Sigmoid colon (tissue), 4 donors: ENCODE data around the gene DCAF4.

Source experiments
- POLR2A ChIP-seq, 2 donors: fragments of 450-650 bp; IDR thresholded peaks; one replicate each; pipeline ENCODE4 v1.6.1; 2016; ENCODE audit warnings: antibody characterized with exemption in 2 of 2, mild to moderate bottlenecking in 2 of 2, moderate library complexity in 2 of 2
- POLR2AphosphoS5 ChIP-seq, 4 donors: sonication (generic); formaldehyde crosslinking; IDR thresholded peaks; one replicate each; pipeline ENCODE4 v1.6.1; 2017; ENCODE audit warnings: antibody characterized with exemption in 4 of 4
- TF ChIP-seq, protein P1 (sequence below), 4 experiments: fragments of 450-650 bp in 3 of 4; fragments of 200-600 bp in 1 of 4; IDR thresholded peaks; one replicate each; pipeline ENCODE4 v1.5.1; 2016 to 2019; ENCODE audit warnings: antibody characterized with exemption in 4 of 4, mild to moderate bottlenecking in 3 of 4, moderate library complexity in 2 of 4

DNA sequence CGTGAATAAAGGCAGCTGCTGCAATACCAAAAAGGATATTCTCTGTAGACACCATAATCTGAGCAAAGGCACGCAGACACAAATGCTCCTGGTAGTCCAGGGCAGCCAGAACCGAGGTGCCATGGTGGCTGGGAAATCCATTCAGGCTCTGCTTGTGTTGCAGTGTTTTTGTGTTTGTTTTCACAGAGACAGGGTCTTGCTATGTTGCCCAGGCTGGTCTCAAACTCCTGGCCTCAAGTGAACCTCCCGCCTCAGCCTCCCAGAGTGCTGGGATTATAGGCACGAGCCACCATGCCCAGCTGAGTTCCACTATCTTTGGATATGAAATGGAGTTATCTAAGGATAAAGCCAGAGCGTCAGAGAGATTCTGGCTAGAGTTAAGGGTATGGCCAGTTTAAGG is 39.8 kb downstream of the DCAF4 start:
- TF ChIP-seq, protein P1, sequence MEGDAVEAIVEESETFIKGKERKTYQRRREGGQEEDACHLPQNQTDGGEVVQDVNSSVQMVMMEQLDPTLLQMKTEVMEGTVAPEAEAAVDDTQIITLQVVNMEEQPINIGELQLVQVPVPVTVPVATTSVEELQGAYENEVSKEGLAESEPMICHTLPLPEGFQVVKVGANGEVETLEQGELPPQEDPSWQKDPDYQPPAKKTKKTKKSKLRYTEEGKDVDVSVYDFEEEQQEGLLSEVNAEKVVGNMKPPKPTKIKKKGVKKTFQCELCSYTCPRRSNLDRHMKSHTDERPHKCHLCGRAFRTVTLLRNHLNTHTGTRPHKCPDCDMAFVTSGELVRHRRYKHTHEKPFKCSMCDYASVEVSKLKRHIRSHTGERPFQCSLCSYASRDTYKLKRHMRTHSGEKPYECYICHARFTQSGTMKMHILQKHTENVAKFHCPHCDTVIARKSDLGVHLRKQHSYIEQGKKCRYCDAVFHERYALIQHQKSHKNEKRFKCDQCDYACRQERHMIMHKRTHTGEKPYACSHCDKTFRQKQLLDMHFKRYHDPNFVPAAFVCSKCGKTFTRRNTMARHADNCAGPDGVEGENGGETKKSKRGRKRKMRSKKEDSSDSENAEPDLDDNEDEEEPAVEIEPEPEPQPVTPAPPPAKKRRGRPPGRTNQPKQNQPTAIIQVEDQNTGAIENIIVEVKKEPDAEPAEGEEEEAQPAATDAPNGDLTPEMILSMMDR (IDR thresholded peaks at IDR 0.05): no peak
- TF ChIP-seq POLR2A (IDR thresholded peaks at IDR 0.05) (no peak), POLR2AphosphoS5 (IDR thresholded peaks at IDR 0.05) (no peak)
